Activated B cell treated with CpG ODN at 0.5 μM for 24 hours (primary cell): Measurements from ENCODE around the gene KLHL29. TPM values are rescaled to one million over a fixed set of nuclear protein-coding genes. Genes with fewer than 3 reads are reported as not detected.

Experiments
- ATAC-seq: fragments of 200-7000 bp; cut with Tn5 transposase; one replicate; pipeline ENCODE4 v1.10.0; 2021; ENCODE audit warnings: low read depth, mild to moderate bottlenecking, moderate library complexity
- CTCF ChIA-PET: fragments of 350-600 bp; sonication (Branson Sonifier 250); formaldehyde crosslinking; loops from one replicate; lab custom pipeline; 2021; ENCODE audit warnings: antibody characterized with exemption; lab: Charles Lee
- POLR2A ChIA-PET: fragments of 350-600 bp; sonication (Branson Sonifier 250); formaldehyde crosslinking; loops from one replicate; lab custom pipeline; 2021; ENCODE audit warnings: antibody characterized with exemption; lab: Charles Lee
- DNase-seq: peaks from one replicate; pipeline ENCODE4 v3.0.0; 2022
- H3K27ac Mint-ChIP-seq: one replicate; pipeline ENCODE4 v1.8.0; 2020; ENCODE audit warnings: mixed read lengths
- H3K27me3 Mint-ChIP-seq: one replicate; pipeline ENCODE4 v1.8.0; 2021; ENCODE audit warnings: mixed read lengths
- H3K36me3 Mint-ChIP-seq: one replicate; pipeline ENCODE4 v1.8.0; 2021; ENCODE audit warnings: low read depth, mixed read lengths
- H3K4me1 Mint-ChIP-seq: one replicate; pipeline ENCODE4 v1.8.0; 2021; ENCODE audit warnings: mixed read lengths
- H3K4me3 Mint-ChIP-seq: one replicate; pipeline ENCODE4 v1.8.0; 2020; ENCODE audit warnings: mild to moderate bottlenecking, mixed read lengths
- H3K9me3 Mint-ChIP-seq: one replicate; pipeline ENCODE4 v1.8.0; 2020; ENCODE audit warnings: mixed read lengths
- intact Hi-C: fragments of 100-400 bp; cut with micrococcal nuclease; formaldehyde crosslinking; loops from one replicate; pipeline ENCODE4 v1.15.1; 2024
- total RNA-seq: library from RNA; stranded (reverse); gene quantifications from 2 replicates; pipeline ENCODE4 v1.2.3, GENCODE V29; 2022
- TF ChIP-seq, protein P1 (sequence below): fragments of 200-600 bp; IDR thresholded peaks from one replicate; pipeline ENCODE4 v1.8.0; 2022; ENCODE audit warnings: antibody characterized with exemption, mild to moderate bottlenecking

Gene KLHL29
- total RNA-seq, 1 donor from 2014 or later, result 2.5 TPM

DNA sequence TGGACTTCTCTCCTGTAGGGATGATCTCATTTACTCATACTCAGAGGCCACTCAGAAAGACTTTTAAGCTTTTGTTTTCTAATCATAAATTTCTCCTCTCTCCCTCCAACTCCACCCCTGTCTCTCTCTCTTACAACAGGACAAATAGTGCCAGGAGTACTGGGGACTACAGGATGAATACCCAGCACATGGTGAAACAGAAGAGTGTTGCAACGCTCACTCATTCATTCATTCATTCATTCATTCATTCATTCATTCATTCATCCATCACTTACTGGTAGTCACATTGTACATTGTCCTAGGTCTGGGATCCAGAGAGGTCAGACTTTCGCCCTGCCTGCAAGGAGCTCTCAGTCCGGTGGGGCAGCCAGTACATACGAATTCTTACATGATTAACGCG lies 97.6 kb downstream of the KLHL29 start:
- intact Hi-C loops, result no loop called here
- POLR2A ChIA-PET, result no interaction called here
- Mint-ChIP-seq H3K4me3 (no peak overlapping the region), H3K27me3 (no peaks in the 10 kb centered on the region), H3K4me1 (no peaks in the 10 kb centered on the region), H3K36me3 (no peaks in the 10 kb centered on the region), H3K9me3 (no peaks in the 10 kb centered on the region), H3K27ac (no peak overlapping the region)
- CTCF ChIA-PET, result no interaction called here
- ATAC-seq (no peak), DNase-seq (no peak)
- TF ChIP-seq, protein P1, sequence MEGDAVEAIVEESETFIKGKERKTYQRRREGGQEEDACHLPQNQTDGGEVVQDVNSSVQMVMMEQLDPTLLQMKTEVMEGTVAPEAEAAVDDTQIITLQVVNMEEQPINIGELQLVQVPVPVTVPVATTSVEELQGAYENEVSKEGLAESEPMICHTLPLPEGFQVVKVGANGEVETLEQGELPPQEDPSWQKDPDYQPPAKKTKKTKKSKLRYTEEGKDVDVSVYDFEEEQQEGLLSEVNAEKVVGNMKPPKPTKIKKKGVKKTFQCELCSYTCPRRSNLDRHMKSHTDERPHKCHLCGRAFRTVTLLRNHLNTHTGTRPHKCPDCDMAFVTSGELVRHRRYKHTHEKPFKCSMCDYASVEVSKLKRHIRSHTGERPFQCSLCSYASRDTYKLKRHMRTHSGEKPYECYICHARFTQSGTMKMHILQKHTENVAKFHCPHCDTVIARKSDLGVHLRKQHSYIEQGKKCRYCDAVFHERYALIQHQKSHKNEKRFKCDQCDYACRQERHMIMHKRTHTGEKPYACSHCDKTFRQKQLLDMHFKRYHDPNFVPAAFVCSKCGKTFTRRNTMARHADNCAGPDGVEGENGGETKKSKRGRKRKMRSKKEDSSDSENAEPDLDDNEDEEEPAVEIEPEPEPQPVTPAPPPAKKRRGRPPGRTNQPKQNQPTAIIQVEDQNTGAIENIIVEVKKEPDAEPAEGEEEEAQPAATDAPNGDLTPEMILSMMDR, result no peak

DNA sequence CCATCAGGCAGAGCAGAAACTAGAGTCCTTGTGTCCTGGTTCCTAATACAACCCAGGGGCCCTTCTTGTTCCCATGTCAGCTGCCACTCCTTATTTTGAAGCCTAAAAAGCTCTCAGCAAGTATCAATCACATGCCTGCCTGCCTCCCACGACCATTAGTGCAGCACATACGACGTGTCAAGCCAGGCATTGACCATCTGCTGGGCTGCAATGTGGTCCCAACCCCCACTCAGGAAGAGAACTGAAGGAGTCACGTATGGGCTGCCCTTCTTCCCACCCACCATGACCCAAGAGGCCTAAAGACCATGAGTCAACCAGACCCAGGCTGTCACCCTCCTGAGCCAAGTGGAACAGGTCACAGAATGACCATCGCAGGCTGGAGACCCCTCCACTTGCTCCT lies 98.8 kb downstream of the KLHL29 start:
- intact Hi-C loops, result no loop called here
- ChIA-PET POLR2A (no interaction called here), CTCF (no interaction called here)
- H3K4me3 Mint-ChIP-seq, result no peak overlapping the region
- TF ChIP-seq, protein P1, result no peak
- no peaks in the 10 kb centered on the region for H3K36me3 Mint-ChIP-seq
- no peaks in the 10 kb centered on the region for H3K27me3 Mint-ChIP-seq
- no peak overlapping the region for H3K27ac Mint-ChIP-seq
- no peaks in the 10 kb centered on the region for H3K4me1 Mint-ChIP-seq
- no peak for DNase-seq
- no peak for ATAC-seq
- H3K9me3 Mint-ChIP-seq, result no peaks in the 10 kb centered on the region

DNA sequence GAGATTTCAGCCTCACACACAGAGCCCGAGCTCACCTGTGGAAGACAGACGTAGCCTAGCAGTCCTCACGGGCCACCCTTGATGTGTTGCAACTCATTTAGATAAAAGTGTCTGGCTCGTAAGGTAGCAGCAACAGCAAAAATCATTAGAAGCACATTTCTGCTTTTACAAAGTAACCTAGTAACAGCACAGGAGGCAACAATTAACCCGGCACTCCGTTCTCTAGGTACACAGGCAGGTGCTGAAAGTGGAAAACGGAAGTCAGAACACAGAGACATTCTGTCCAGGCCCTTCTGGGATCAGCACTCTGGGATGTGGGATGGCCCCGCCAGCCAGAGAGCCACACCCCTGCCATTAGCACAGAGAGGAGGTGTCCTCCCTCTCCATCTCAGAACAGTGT lies 99.3 kb downstream of the KLHL29 start:
- TF ChIP-seq, protein P1, result no peak
- H3K36me3 Mint-ChIP-seq, result no peaks in the 10 kb centered on the region
- ATAC-seq (no peak), DNase-seq (no peak)
- intact Hi-C loops, result no loop called here
- no peak overlapping the region for H3K27ac Mint-ChIP-seq
- no peaks in the 10 kb centered on the region for H3K27me3 Mint-ChIP-seq
- ChIA-PET POLR2A (no interaction called here), CTCF (no interaction called here)
- no peak overlapping the region for H3K4me3 Mint-ChIP-seq
- H3K4me1 Mint-ChIP-seq, result no peaks in the 10 kb centered on the region
- H3K9me3 Mint-ChIP-seq, result no peaks in the 10 kb centered on the region

DNA sequence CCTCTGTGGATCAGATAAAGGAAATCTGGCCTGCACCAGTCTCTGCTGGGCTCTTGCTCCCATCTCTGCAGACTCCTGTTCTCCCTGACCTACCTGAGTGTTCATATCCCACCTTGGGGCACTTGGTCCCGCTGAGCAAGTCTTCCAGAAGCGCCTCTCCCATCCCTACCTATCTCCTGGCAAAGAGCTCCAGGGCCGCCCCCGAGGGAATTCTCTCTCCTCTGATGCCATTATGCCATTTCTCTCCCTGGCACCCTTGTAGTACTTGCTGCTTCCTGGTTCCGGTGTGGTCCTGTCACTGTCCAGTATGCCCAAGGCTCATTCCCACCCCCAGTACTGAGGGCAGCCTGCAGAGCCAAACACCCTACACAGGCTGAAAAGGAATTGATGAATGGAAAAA lies 99.8 kb downstream of the KLHL29 start:
- TF ChIP-seq, protein P1, result no peak
- intact Hi-C loops, result no loop called here
- H3K4me3 Mint-ChIP-seq, result no peak overlapping the region
- no peak overlapping the region for H3K27ac Mint-ChIP-seq
- no peaks in the 10 kb centered on the region for H3K27me3 Mint-ChIP-seq
- H3K36me3 Mint-ChIP-seq, result no peaks in the 10 kb centered on the region
- no peaks in the 10 kb centered on the region for H3K9me3 Mint-ChIP-seq
- peaks cover 3% of the 10 kb centered on the region for H3K4me1 Mint-ChIP-seq
- ChIA-PET POLR2A (no interaction called here), CTCF (no interaction called here)
- DNase-seq (no peak), ATAC-seq (no peak)

DNA sequence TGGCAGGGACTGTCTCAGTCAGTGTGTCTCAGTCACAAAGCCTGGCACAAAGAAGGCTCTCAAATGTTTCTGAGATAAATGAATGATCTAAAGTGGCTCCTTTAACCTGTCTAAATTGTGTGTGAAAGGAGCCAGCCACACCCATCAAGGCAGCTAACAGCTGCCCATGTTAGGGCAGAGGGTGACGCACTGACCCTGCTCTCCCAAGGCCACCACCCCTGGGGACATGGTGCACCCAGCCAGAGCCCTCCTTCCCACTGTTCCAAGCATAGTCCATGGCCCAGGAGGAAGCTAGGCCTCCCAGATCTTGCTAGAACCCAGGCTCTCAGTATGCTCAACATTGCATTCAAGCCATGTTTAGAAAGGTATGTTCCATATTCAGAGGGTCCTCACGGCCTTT lies 100.3 kb downstream of the KLHL29 start:
- POLR2A ChIA-PET, result no interaction called here
- CTCF ChIA-PET, result no interaction called here
- ATAC-seq, result no peak
- Mint-ChIP-seq H3K36me3 (no peaks in the 10 kb centered on the region), H3K27me3 (no peaks in the 10 kb centered on the region), H3K4me3 (no peak overlapping the region), H3K9me3 (no peaks in the 10 kb centered on the region), H3K27ac (no peak overlapping the region), H3K4me1 (peaks cover 3% of the 10 kb centered on the region)
- TF ChIP-seq, protein P1, result no peak
- DNase-seq, result no peak
- intact Hi-C loops, result no loop called here
